Fibroblast of mammary gland (primary cell): Measurements from ENCODE around the gene TM9SF1.
A peak's percentile ranks its signal among the peaks of the same experiment; 100 is the strongest.

Experiments
- DNase-seq: peaks from one replicate; pipeline ENCODE4 v3.0.0-alpha.2; 2010; ENCODE audit warnings: low read depth
- H3K4me3 ChIP-seq: 2 replicates; pipeline ENCODE4 v1.5.1; 2011; ENCODE audit warnings: low read depth, mild to moderate bottlenecking, low read length, moderate library complexity; ENCODE audit not compliant: control insufficient read depth
- TF ChIP-seq, protein P1 (sequence below): conservative IDR thresholded peaks from 2 replicates; pipeline ENCODE4 v1.5.1; 2011; ENCODE audit warnings: low read depth, low read length, inconsistent platforms; ENCODE audit not compliant: control insufficient read depth, insufficient read depth

Gene TM9SF1

DNA sequence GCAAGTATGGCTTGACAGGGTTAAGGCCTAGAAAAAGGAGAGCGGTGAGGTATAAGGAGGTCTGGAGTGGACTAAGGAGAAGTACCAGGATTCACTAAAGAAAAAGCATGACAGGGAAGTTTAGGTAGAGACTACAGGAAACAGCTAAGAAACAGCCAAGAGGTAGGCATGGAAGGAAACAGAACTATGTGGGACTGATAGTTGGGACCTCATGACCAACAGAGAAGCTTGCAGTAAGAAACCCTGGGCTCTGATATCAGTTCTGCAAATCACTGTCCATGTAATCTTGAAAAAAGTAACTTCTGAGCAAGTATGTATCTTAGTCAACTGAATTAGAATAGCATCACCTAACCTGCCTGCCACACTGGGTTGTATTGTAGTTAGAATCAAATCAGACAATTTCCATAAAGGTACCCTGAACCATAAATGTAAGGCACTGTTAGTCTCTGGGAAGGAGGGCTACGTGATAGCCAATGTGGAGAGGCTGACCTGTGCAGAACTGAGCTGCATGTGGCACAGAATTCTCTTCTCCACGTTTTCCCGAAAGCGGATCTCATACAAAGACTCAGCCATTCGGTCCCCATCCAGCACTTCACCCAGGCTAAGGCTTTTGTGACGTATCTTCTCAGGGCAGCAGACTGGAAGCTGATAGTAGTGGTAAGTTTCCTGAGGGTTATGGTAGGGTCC is 912 bp downstream of the TM9SF1 start:
- peak overlapping the region; percentile 69 for H3K4me3 ChIP-seq

DNA sequence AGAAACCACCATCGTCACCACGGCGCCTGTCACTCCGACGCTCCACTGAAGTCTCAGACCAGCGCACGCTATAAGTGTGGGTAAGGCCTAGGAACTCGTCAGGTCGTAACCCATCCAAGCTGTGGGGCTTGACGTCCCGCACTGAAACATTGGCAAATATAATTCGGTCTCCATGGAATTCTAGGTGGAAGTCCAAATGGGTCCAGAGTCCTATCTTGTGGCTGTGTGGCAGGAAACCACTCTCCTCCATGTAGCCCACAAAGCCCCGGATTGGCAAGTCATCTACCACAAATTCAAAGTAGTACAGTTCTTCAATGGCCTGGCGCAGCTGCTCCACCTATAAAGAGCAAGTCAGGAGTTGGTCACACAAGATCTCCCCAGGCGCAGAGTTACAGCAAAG is 2.3 kb downstream of the TM9SF1 start:
- no peak overlapping the region for H3K4me3 ChIP-seq
- DNase-seq = no peak
- TF ChIP-seq, protein P1, sequence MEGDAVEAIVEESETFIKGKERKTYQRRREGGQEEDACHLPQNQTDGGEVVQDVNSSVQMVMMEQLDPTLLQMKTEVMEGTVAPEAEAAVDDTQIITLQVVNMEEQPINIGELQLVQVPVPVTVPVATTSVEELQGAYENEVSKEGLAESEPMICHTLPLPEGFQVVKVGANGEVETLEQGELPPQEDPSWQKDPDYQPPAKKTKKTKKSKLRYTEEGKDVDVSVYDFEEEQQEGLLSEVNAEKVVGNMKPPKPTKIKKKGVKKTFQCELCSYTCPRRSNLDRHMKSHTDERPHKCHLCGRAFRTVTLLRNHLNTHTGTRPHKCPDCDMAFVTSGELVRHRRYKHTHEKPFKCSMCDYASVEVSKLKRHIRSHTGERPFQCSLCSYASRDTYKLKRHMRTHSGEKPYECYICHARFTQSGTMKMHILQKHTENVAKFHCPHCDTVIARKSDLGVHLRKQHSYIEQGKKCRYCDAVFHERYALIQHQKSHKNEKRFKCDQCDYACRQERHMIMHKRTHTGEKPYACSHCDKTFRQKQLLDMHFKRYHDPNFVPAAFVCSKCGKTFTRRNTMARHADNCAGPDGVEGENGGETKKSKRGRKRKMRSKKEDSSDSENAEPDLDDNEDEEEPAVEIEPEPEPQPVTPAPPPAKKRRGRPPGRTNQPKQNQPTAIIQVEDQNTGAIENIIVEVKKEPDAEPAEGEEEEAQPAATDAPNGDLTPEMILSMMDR = no peak

More for the DNA sequence above, 912 bp downstream of the TM9SF1 start:
- TF ChIP-seq, protein P1 = no peak
- DNase-seq = no peak

DNA sequence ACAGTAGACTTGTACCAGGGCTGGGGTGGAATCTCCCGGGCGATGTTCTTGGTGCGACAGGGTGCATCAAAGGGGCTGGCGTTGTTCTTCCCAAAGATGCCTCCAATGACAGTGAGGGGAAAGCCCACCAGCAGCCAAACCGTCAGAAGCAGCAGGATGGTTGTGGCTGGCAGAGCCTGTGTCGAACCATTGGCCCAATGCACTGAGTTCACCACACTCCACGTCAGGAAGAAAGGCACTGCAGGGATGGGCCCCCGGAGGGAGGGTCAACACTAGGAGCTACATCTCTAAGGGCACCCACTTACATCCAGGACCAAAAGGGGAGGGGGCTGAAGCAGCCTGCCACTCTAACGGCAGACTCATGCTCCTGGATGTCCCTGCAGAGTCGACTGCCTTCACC is 4.8 kb downstream of the TM9SF1 start:
- DNase-seq = no peak
- H3K4me3 ChIP-seq = no peak overlapping the region
- TF ChIP-seq, protein P1 = no peak

DNA sequence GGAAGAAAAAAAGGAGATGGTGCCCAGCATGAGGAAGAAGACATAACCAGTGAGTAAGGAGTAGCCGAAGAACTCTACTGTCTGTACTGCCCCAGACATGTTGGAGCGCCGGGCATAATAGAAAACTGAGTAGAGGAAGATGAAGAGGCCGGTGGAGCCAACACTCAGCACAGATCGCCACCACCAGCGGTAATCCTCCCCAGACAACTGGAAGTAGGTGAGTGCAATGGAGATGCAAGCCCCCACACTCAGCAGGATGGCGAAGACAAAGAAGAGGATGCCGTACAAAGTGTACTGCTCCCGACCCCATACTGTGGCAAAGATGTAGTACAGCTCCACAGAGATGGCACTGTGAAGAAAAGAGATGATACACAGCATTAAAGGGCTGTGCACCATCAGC is 5.8 kb downstream of the TM9SF1 start:
- TF ChIP-seq, protein P1 = no peak
- no peak overlapping the region for H3K4me3 ChIP-seq
- DNase-seq = no peak

DNA sequence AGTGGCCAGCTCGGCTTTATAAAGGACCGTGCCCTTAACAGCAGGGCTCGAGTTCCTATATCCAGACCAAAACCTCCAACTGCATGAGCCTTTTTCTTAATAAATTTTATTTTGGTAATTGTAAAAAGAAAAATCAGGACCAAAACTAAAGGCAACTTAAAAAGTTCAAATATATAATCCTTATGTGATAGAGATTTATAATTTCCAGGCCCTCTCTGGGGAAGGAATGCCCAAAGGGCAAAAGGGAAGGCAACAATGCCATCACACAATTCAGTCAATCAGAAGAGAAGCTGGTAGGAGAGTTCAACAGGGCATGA is 6.2 kb downstream of the TM9SF1 start:
- H3K4me3 ChIP-seq = no peak overlapping the region
- DNase-seq = no peak
- TF ChIP-seq, protein P1 = no peak

DNA sequence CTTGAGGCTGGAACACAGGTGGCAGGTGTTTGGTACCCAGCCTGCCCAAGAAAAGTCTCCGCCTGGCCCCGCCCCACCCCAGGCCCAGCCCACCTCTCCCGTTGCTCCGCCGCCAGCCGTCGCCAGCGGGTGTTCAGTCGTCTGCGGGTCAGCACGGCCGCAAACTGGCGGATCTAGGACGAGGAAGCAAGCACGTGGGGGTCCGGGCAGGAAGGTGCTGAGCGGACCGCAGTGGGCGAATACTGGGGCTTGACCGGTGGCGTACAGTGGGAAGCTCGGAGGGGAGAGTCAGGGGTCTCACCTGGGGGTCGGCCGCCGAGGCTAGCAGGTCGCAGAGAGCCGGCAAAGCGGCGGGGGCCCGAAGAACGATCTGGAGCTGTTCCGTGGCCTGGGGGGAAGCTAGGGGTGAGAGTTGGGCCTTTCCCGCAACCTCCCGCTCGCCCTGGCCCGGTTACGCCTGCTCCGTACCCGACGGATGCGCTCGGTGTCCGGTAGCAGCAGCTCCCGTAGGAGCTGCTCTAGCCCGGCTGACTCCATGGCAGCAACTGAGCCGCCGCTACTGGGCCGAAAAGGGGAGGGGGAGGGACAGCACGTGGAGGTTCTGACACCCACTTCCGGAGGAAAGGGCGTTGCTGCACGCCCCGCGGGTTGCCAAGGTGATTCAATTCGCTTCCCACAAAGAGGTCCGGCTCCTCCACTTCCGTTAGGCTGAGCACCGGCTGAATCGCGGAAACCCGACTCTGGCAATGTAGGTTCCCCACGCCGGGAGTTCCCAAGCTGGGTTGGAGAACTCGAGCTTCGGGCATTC is 6.8 kb downstream of the TM9SF1 start, which contains the start of gene IPO4:
Gene IPO4, minus strand, starts transcription at position 566 of the 808 bp plus-strand sequence. Its CDS starts 29 bp downstream, at position 537.
- DNase-seq = peak; percentile 97
- TF ChIP-seq, protein P1 = no peak
- peak within 1 kb of the TSS; percentile 86 for H3K4me3 ChIP-seq
